Activated CD8-positive, alpha-beta T cell treated with anti-CD3 and anti-CD28 coated beads, Interleukin-2, amount 10 ng/mL, durations not matched to agents 7 days and 5 days (primary cell): ENCODE results near the gene LMO1. TPM values are rescaled to one million over a fixed set of nuclear protein-coding genes. Genes with fewer than 3 reads are reported as not detected.

Source experiments
- ATAC-seq: fragments of 150-1000 bp; cut with Tn5 transposase; one replicate; pipeline ENCODE4 v1.10.0; 2021; ENCODE audit warnings: moderate library complexity
- CTCF ChIA-PET: fragments of 350-600 bp; sonication (Branson Sonifier 250); formaldehyde crosslinking; loops from one replicate; lab custom pipeline; 2021; ENCODE audit warnings: antibody characterized with exemption; lab: Charles Lee
- POLR2A ChIA-PET: fragments of 350-600 bp; sonication (Branson Sonifier 250); formaldehyde crosslinking; loops from one replicate; lab custom pipeline; 2021; ENCODE audit warnings: antibody characterized with exemption; lab: Charles Lee
- DNase-seq: peaks from one replicate; pipeline ENCODE4 v3.0.0-alpha.2; 2020
- H3K27ac Mint-ChIP-seq: one replicate; pipeline ENCODE4 v1.8.0; 2021; ENCODE audit warnings: mild to moderate bottlenecking, mixed read lengths
- H3K27me3 Mint-ChIP-seq: one replicate; pipeline ENCODE4 v1.8.0; 2021; ENCODE audit warnings: low read depth, mixed read lengths
- H3K36me3 Mint-ChIP-seq: one replicate; pipeline ENCODE4 v1.8.0; 2021; ENCODE audit warnings: low read depth, mixed read lengths
- H3K4me1 Mint-ChIP-seq: one replicate; pipeline ENCODE4 v1.8.0; 2021; ENCODE audit warnings: low read depth, mixed read lengths
- H3K4me3 Mint-ChIP-seq: one replicate; pipeline ENCODE4 v1.8.0; 2021; ENCODE audit warnings: mild to moderate bottlenecking, mixed read lengths
- H3K9me3 Mint-ChIP-seq: one replicate; pipeline ENCODE4 v1.8.0; 2022; ENCODE audit warnings: mixed read lengths; ENCODE audit not compliant: insufficient read depth
- total RNA-seq, 2 experiments: library from RNA; stranded (reverse); gene quantifications; one replicate each; pipeline ENCODE4 v1.2.3, GENCODE V29; 2021

The LMO1 gene
- not detected for total RNA-seq

GRCh38 chr11:8263769-8264410, at the start of gene LMO1:
LMO1 (minus strand) TSS chr11:8263878; CDS start chr11:8263362, 516 bp downstream.
- Mint-ChIP-seq H3K36me3 (no peaks in the 10 kb centered on the region), H3K4me1 (peaks cover 6% of the 10 kb centered on the region), H3K27ac (no peak within 1 kb of the TSS), H3K4me3 (no peak within 1 kb of the TSS), H3K27me3 (peaks cover 62% of the 10 kb centered on the region), H3K9me3 (no peaks in the 10 kb centered on the region)
- peak; percentile 81 for DNase-seq
- ATAC-seq = peak; percentile 74
- ChIA-PET POLR2A (no interaction called here), CTCF (interaction anchor here (0.6 to 2.8 kb wide), 33 partner anchors 9 to 546 kb away, joined by 3 to 15 read pairs (median 4); partner anchors contain the start of gene RIC3)

- H3K4me1 Mint-ChIP-seq = peaks cover 12% of the 10 kb centered on the region
- H3K27me3 Mint-ChIP-seq = no peaks in the 10 kb centered on the region
- no peak overlapping the region for H3K4me3 Mint-ChIP-seq
- POLR2A ChIA-PET = no interaction called here
- ATAC-seq = no peak
- no peaks in the 10 kb centered on the region for H3K9me3 Mint-ChIP-seq
- DNase-seq = no peak
- no peaks in the 10 kb centered on the region for H3K36me3 Mint-ChIP-seq
- no peak overlapping the region for H3K27ac Mint-ChIP-seq
- CTCF ChIA-PET = no interaction called here
Measured at GRCh38 chr11:8312986-8313385, 49.3 kb upstream of the LMO1 start.

GRCh38 chr11:8311366-8311765, 47.7 kb upstream of the LMO1 start:
- no peaks in the 10 kb centered on the region for H3K27me3 Mint-ChIP-seq
- ChIA-PET POLR2A (no interaction called here), CTCF (no interaction called here)

GRCh38 chr11:8310743-8311298, 47.1 kb upstream of the LMO1 start:
- Mint-ChIP-seq H3K36me3 (no peaks in the 10 kb centered on the region), H3K27me3 (no peaks in the 10 kb centered on the region), H3K27ac (no peak overlapping the region), H3K9me3 (no peaks in the 10 kb centered on the region), H3K4me3 (no peak overlapping the region), H3K4me1 (peaks cover 14% of the 10 kb centered on the region)
- POLR2A ChIA-PET = no interaction called here
- CTCF ChIA-PET = no interaction called here
- DNase-seq = no peak
- ATAC-seq = no peak

More at GRCh38 chr11:8311366-8311765, 47.7 kb upstream of the LMO1 start:
- no peaks in the 10 kb centered on the region for H3K36me3 Mint-ChIP-seq
- ATAC-seq = no peak
- no peaks in the 10 kb centered on the region for H3K9me3 Mint-ChIP-seq
- H3K4me3 Mint-ChIP-seq = no peak overlapping the region
- no peak overlapping the region for H3K27ac Mint-ChIP-seq
- peaks cover 14% of the 10 kb centered on the region for H3K4me1 Mint-ChIP-seq
- no peak for DNase-seq

GRCh38 chr11:8309862-8310261, 46.2 kb upstream of the LMO1 start:
- Mint-ChIP-seq H3K27me3 (no peaks in the 10 kb centered on the region), H3K4me3 (no peak overlapping the region), H3K9me3 (peaks cover 2% of the 10 kb centered on the region), H3K4me1 (peaks cover 14% of the 10 kb centered on the region), H3K36me3 (no peaks in the 10 kb centered on the region), H3K27ac (no peak overlapping the region)
- ATAC-seq = no peak
- ChIA-PET POLR2A (no interaction called here), CTCF (no interaction called here)
- no peak for DNase-seq

GRCh38 chr11:8309311-8309710, 45.6 kb upstream of the LMO1 start:
- ChIA-PET CTCF (no interaction called here), POLR2A (no interaction called here)
- Mint-ChIP-seq H3K4me3 (no peak overlapping the region), H3K4me1 (peaks cover 14% of the 10 kb centered on the region), H3K36me3 (no peaks in the 10 kb centered on the region), H3K9me3 (peaks cover 6% of the 10 kb centered on the region), H3K27ac (no peak overlapping the region), H3K27me3 (no peaks in the 10 kb centered on the region)
- DNase-seq (peak; percentile 21), ATAC-seq (no peak)

- POLR2A ChIA-PET = no interaction called here
- H3K36me3 Mint-ChIP-seq = no peaks in the 10 kb centered on the region
- CTCF ChIA-PET = no interaction called here
- peaks cover 4% of the 10 kb centered on the region for H3K27me3 Mint-ChIP-seq
- ATAC-seq (no peak), DNase-seq (no peak)
- no peak overlapping the region for H3K27ac Mint-ChIP-seq
- H3K4me3 Mint-ChIP-seq = no peak overlapping the region
- peaks cover 6% of the 10 kb centered on the region for H3K9me3 Mint-ChIP-seq
- peaks cover 14% of the 10 kb centered on the region for H3K4me1 Mint-ChIP-seq
Measured at GRCh38 chr11:8307601-8308000, 43.9 kb upstream of the LMO1 start.

GRCh38 chr11:8301622-8302021, 37.9 kb upstream of the LMO1 start:
- Mint-ChIP-seq H3K4me3 (no peak overlapping the region), H3K27ac (no peak overlapping the region), H3K36me3 (no peaks in the 10 kb centered on the region), H3K9me3 (peaks cover 6% of the 10 kb centered on the region), H3K4me1 (no peaks in the 10 kb centered on the region), H3K27me3 (peaks cover 4% of the 10 kb centered on the region)
- CTCF ChIA-PET = no interaction called here
- ATAC-seq (no peak), DNase-seq (no peak)
- POLR2A ChIA-PET = no interaction called here

- ChIA-PET POLR2A (no interaction called here), CTCF (no interaction called here)
- Mint-ChIP-seq H3K36me3 (no peaks in the 10 kb centered on the region), H3K27me3 (peaks cover 4% of the 10 kb centered on the region), H3K9me3 (no peaks in the 10 kb centered on the region), H3K27ac (no peak overlapping the region), H3K4me1 (no peaks in the 10 kb centered on the region), H3K4me3 (no peak overlapping the region)
- DNase-seq (no peak), ATAC-seq (no peak)
Measured at GRCh38 chr11:8298801-8299786, 35.4 kb upstream of the LMO1 start.

- Mint-ChIP-seq H3K27ac (no peak overlapping the region), H3K36me3 (no peaks in the 10 kb centered on the region), H3K9me3 (no peaks in the 10 kb centered on the region), H3K4me3 (no peak overlapping the region), H3K27me3 (peaks cover 2% of the 10 kb centered on the region), H3K4me1 (no peaks in the 10 kb centered on the region)
- no peak for DNase-seq
- ChIA-PET CTCF (no interaction called here), POLR2A (no interaction called here)
- ATAC-seq = no peak
Measured at GRCh38 chr11:8297781-8298440, 34.2 kb upstream of the LMO1 start.

- Mint-ChIP-seq H3K4me1 (no peaks in the 10 kb centered on the region), H3K36me3 (no peaks in the 10 kb centered on the region), H3K27me3 (no peaks in the 10 kb centered on the region), H3K4me3 (no peak overlapping the region), H3K27ac (no peak overlapping the region), H3K9me3 (no peaks in the 10 kb centered on the region)
- POLR2A ChIA-PET = interaction anchor here (0.5 kb wide), 1 partner anchor 1222 kb away, joined by 4 read pairs; no protein-coding TSS in a partner anchor
- DNase-seq = no peak
- no peak for ATAC-seq
- CTCF ChIA-PET = no interaction called here
Measured at GRCh38 chr11:8296872-8297271, 33.2 kb upstream of the LMO1 start.
